ENCODE results near the gene NTNG1.
"Not testable (repeated sequence)": the region's sequence is repeated elsewhere in the genome, so short reads cannot be mapped to it uniquely, and the experiment has no call there.

The NTNG1 gene

DNA sequence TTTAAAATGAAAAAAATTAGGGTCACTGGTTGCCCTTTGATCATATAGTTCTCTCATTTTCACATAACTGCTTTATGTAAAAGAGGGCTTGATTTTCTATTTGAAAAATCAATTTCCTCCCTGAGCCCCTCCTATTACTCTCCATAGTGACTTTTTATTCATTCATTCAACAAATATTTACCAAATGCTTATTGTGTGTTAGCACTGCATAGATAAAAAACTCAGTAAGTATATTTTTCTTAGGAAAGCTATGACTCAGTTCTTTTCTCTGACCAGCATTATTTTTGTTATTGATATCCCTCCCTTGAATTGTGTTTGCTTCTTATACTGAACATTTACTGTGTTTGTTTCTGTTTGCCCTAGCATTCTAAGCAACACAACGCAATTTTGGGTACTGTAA lies 59.8 kb downstream of the NTNG1 start:
- DNase-seq (ENCODE audit: low read depth), result no peak

DNA sequence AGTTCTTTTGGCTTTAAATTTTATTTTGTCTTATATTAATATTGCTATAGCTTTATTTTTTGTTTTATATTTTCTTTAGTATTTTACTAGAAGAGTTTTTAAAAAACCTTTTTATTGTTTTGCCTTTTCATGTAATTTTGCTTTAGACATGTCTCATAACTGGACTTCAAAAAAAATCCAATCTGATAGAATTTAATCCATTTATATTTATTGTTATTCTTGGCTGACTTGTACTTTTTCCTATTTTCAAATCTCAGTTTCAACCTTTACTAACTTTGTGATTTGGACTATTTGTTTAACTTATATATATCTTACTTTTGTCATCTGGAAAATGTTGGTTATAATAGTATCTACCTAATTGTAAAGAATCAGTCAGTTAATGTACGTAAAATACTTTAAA lies 61.2 kb downstream of the NTNG1 start:
- DNase-seq (ENCODE audit: low read depth), result no peak

DNA sequence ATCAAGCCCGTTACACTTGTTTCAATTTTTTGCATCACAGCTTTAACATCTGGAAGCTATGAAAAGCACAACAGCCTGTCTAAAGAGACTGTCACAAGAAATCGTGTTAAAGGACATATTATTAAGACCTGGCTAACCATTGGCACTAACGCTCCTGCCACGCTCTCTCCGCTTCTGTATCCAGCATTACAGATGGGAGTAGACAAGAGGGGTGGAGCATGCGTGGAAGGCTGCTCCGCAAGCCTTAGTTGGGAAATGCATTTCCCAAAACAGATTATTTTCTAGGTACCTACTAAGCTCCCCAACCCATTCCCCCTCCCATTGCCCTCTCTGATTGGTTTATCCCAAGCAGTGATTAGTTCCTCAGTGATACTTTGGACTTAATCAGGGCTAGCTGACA lies 72.4 kb downstream of the NTNG1 start:
- DNase-seq (ENCODE audit: low read depth), result no peak

DNA sequence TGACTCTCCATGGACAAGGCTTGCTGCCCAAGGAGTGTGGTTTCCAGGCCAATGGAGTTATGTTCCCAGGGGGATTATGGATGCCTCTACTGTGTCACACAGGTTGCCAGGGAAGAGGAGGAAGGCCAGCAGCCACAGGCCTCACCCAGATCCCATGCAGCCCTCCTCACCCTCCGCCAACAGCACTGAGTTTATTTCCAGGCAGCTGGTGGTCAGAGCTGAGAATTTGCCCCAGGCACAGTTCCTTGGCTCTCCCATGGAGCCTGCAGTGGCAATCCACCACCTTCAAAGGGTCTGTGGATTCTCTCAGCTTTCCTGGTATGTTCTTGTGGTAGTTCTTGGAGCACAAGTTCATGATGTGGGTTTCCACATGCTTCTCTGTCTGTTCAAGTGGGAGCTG lies 79.2 kb downstream of the NTNG1 start:
- DNase-seq (ENCODE audit: low read depth), result no peak

DNA sequence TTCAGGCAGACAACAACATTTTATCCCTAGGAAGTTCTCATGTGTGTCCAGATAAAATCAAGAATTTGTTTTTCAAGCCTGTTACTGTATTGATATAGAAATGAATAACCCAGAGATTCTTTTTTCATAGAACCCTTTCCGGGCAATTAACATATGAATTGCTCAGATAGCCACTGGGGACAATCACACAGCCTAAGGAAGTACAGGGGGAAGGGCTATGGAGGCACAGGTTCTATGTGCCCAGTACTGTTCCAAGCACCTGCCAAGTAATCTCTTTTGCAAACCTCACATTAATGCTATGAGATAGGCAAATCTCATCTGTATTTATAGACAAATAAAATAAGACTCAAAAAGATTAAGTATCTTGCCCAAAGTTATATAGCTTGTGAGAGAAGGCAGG lies 84.9 kb downstream of the NTNG1 start:
- no peak for DNase-seq (ENCODE audit: low read depth)

DNA sequence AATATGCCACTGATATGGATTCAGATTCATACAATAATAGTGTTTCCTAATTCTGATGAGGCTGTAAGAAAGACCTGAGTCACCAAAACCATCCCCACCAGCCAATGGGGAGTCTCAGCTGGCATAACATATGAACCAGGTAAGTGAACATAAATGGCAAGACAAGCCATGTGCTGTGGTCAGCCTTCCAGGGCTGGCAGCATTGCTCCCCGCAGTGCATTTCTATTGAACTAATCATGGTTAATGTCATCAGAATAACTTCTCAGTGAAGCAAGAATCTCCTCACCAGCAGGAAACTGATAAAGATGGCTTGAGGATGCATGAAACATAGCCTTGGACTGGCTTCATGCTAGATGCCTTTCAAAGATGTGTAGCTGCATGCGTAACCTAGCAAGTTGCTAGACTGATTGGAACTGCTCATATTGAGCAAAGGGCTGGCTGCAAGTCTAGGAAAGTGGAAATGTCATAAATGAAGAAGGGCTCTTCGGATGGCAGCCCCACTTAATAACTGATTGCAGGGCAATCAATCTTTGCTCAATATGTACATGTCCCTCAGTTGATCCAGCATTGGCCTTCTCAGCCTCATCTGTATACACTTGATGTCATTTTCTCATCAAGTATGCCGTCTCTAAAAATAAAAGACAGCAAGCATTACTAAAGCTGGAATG lies 88.0 kb downstream of the NTNG1 start:
- DNase-seq (ENCODE audit: low read depth), result peak; percentile 22

DNA sequence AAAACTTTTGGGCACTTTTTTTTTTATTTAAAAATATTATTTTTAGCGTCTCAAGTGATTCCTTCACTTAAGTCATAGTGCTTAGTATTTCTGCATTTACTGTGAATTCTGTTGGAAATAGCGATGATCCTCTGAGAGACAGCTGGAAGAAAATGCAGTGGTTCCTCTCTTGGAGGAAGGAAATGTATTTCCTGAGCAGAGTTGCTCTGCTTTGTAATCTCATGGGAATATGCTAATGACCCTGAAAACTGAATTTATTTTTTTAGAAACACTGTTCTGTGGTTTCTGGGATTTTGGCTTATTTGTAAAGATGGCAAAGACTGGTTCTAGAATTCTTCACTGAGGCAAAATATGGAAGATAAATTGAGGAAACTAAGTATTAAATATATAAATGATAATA lies 88.9 kb downstream of the NTNG1 start:
- no peak for DNase-seq (ENCODE audit: low read depth)

DNA sequence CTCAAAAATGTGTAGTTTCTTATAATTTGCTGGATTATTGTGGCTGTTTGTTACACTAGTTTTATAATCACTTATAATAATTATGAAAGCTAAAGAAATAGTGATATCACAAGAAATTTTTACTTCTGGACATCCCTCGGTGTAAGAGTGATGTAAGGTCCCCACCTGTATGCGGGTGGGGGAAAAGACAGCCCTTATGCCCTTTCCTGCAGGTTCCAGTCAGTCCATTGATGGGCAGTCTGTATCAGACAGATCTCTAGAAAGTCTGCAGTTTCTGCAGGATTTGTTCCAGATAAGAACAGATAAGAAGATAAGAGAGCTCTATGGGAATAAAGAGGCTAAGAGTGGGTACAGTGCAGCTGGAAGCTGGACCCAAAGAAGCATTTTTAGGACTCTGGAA lies 89.3 kb downstream of the NTNG1 start:
- no peak for DNase-seq (ENCODE audit: low read depth)

DNA sequence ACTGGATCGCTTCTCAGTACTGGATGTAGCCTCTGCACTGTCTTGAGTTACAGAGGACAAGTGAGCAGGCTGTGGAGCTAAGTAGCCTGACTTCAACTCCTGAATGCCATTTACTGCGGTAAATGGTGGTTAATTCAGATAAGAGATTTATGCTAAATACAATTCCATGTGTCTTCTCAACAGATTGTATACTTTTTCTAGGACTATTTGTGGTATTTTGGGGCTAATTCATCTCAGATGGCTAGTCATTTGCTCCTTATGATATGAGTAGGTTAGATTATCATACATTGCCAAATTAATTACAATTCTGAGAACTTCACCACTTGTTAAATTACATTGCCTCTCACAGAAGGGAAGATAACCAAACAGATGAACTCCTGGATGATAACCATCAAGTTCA lies 90.5 kb downstream of the NTNG1 start:
- no peak for DNase-seq (ENCODE audit: low read depth)

DNA sequence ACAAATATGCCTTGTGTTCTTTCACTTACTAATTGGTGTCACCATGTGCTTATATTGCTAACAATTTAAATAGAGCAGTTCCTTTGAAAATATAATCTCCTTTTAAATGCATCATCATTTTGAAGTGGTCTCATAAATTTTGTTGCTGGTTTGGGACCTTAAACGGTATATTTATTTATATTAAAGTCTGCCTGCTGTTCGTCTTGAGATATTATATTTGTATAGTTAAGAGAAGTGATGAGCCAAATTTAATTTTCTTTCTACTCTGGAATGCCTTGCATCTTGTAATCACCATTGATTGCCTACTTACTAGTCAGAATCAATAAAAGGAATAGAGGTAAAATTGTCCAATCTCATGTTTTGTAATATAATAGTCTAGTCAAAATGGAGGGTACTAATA lies 91.6 kb downstream of the NTNG1 start:
- no peak for DNase-seq (ENCODE audit: low read depth)

DNA sequence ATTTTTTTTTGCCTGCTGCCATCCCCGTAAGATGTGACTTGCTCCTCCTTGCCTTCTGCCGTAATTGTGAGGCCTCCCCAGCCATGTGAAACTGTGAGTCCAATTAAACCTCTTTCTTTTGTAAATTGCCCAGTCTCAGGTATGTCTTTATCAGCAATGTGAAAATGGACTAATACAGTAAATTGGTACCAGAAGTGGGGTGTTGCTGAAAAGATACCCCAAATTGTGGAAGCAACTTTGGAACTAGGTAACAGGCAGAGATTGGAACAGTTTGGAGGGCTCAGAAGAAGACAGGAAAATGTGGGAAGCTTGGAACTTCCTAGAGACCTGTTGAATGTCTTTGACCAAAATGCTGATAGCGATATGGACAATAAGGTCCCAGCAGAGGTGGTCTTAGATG lies 95.9 kb downstream of the NTNG1 start:
- DNase-seq (ENCODE audit: low read depth), result not testable (repeated sequence)

DNA sequence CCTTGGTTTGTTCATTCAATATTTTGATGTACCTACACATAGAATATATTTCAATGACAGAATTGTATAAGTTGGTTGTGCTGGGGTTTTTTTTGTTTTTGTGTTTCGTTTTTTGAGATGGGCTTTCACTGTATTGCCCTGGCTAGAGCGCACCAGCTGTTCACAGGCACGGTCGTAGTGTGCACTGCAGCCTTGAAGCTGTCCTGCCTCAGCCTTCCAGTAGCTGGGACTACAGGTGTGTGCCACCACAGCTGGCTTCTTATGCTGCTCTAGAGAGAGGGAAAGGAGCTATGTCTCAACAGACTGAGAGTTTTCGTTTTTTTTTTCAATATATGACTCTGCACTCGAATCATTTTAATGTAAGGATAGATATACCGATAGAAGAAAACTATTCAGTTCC lies 102.6 kb downstream of the NTNG1 start:
- no peak for DNase-seq (ENCODE audit: low read depth)

DNA sequence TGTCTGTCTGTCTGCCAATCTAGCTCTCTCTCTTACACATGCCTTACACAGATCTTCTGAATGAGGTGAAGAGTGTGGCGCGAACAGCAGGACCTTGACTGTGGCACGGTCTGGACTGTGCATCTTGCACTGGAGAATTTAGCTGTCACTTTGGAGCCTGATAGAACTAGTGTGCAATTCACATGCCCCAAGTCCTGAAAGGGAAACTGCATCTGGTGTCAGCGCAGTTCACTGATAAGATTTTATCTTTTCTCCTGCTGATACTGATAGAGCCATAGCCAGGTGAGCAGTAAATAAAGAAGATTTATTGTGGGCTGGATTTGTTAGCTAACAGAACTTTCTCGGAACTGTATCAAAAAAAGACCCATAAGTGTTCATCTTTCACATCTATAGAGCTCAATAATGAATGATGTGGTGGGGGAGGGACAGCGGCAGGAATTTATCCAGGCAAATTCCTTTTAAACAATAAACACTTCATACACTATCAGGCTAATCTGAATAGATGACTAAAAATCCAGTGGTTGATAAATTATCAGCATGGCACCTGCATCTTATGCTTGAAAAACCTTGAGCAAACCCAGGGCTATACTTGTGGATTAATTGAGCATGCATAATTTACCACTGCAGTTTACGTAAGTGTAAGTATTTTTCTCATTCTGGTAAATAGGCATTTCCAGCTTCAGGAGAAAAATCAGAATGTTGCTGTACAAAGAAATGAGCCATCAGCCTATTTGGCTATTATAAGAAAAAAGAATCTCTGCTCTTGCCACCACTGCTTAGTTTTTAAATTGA lies 104.1 kb downstream of the NTNG1 start:
- DNase-seq (ENCODE audit: low read depth), result no peak

DNA sequence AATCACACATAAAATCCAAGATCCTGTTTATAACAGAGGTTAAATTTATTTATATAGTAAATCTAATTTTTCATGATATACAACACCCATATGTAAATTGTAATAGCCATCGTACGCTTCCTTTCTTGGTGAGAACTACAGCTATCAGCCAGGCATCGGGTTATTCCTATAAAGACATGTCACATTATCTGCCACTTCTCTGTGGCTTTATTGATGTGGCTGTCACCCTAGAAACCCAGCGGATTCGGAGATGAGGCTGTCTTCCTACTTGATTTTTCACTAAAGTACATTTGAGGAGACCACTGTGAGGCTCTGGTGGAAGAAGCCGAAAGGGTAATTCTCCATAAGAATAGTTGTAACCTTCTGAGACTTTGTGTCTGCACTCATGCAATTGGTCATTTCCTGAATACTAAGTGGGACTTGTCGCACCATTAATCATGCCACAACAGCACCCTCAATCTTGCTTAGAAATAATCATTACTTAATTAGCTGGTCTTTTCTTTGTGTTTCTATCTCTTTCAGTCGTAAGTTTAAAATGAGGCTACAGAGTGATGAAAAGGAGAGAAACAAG lies 106.0 kb downstream of the NTNG1 start:
- no peak for DNase-seq (ENCODE audit: low read depth)

DNA sequence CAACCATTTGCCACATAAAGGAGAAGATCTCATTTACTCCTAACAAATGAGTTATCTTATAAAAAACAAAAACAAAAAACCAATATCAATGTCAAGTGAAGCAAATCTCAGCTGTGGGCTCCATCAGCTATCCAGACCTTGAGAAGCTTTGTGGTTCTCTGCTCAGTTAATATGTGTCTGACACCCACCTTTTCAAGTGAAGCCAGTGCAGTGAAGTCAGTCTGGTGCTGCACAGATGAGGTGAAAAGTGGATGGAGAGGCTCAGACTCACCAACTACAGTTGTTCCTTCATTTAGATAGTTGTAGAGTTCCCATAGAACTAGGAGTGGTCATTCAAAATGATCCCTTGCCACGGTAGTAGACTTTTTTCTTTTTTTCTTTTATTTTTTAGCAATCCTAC lies 106.8 kb downstream of the NTNG1 start:
- DNase-seq (ENCODE audit: low read depth), result no peak

DNA sequence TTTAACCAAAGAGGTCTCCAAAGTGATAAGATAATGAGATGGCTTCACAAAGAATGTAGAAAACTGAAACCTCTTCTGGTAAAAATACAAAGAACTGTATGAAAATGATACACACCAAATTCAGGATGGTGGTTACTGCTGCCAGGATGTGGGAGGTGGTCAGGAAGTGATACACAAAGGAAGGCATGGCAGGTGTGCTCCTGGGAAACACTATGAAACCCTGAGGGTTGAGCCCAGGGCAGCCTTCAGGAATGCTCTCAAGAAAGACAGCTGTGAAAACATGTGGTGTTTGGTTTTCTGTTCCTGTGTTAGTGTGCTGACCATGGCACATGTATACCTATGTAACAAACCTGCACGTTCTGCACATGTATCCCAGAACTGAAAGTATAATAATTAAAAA lies 109.3 kb downstream of the NTNG1 start:
- DNase-seq (ENCODE audit: low read depth), result no peak

DNA sequence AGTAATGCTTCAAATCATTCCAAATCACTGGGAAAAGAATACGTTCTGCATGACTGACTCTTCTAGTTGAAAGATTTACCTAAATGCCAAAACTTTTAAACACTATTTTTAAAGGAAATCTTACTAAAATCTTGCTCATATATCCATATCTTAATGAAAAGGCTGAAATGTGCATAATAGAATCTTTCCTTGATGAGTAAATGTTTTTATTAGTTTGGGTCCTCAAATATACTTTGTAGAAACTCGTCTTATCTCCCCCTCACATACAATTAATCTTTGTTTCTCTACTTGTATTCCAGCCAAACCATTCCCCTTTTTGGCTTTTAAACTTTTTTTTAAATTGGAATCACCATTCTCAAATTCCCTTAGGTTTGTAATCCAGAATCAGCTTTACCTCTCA lies 110.2 kb downstream of the NTNG1 start:
- no peak for DNase-seq (ENCODE audit: low read depth)

DNA sequence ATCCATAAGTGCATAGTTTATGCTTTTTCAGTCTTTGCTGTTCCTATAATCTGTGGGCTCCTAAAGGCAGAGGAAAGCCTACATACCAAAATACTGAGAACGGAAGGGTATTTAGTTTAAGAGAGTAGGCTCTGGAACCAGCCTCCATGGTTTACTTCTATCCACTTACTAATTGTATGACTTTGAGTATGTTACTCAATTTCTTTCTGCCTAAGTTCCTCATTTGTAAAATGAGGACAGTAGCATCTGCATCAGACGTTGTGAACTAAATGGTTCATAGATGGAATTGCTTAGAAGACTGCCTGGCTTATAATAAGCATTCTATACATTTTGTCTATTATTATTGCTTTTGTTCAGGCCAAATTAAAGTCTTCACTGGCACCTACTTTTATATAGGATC lies 111.0 kb downstream of the NTNG1 start:
- no peak for DNase-seq (ENCODE audit: low read depth)

DNA sequence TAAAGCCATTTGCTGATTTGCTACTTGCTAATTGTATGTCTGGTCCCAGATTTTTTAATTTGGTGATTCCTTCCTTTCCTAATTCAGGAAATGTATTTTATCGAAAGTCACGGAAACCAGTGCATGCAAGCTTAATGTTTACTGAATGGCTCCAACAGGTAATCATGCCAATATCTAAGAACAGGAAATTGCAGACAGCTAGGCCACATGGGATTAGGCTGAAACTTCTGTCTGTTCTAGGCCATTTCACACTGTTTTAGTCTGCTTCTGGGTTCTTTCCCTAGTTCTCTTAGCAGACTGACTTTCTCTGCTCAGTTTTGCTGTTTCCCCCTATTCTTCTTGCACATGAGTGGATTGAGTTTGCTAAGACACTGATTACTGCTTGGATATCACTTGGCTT lies 111.4 kb downstream of the NTNG1 start:
- no peak for DNase-seq (ENCODE audit: low read depth)

DNA sequence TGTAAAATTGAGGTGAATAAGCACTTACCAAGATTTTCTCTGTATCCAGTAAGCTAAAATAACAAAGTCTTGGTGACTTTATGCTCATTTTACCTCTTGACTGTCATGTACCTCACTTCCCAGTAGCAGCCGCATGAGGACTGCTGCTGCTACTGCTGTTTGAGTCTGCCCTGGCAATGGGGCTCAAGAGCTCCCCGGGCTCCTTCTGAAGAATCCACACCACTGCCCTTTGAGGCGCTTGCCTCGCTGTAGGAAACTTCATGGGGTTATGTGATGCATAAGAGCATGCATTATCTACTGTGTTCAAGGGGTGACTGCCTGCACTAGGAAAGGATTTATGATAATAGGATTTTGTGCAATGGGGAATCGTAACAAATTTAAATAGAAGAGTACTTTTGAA lies 113.5 kb downstream of the NTNG1 start:
- DNase-seq (ENCODE audit: low read depth), result no peak

DNA sequence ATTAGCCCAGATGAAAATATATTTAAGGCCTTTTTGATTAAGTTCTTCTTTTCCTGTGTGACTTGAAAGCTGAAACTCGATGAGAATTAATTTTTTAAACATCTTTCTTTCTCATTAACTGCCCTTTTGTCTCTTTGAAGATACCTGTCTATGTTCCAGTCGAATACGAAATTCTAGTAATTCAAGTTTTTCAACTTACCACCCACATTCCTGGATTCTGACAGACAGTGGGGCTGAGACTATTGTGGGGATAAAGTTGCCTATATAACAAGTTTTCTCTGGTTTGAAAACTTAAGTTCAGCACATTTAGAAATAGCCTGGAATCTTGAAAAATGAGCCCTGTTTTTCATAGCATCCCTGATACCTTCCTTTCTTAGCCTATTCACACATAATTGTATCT lies 114.6 kb downstream of the NTNG1 start:
- DNase-seq (ENCODE audit: low read depth), result no peak

DNA sequence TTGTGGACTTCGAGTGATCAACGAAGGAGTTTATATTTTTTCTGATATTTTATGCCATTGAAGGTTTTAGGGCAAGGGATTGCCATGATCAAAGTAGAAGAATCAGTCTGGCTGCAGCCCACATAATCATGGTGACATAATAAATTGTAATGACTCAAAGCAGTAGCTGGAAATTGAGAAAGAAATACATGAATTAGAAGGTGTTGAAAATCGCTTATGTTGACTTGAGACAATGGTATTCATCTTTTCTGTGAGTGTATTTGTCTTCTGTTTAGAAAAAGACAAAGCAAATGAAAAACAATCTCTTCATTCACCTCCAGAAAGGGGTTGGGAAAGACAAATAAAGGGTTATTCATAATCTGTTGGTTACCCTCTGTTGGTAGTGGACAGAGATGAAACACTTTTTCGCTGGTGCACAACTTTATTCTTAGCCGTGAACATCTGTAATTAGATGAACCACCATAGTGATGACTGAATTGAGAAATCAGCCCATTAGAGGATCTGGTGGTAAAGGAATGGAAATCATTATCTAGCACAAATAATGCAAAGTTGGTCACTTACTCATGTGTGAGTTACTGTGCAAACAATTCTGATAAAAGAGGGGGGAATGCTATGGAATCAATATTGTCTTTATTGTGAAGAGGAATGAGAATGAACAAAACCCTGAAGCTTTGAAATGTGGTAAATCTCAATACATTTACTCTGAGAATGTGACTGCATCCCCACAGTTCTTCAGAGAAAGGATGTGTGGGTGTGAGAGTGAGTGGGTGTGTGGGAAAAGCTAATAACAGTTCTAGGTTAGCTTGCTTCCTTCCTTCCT lies 121.8 kb downstream of the NTNG1 start:
- DNase-seq (ENCODE audit: low read depth), result no peak

Measured in non-pigmented ciliary epithelial cell (primary cell).